SU-DHL-6 (cell line): ENCODE results near the gene TMEM235.

ENCODE experiments used
- EZH2phosphoT487 ChIP-seq: fragments of 200-600 bp; sonication (generic), shearing (Covaris generic); conservative IDR thresholded peaks from 2 replicates; pipeline ENCODE4 v1.6.1; 2018; ENCODE audit warnings: mild to moderate bottlenecking, antibody characterized with exemption, low read length, moderate library complexity, mixed read lengths
- TF ChIP-seq, protein P1 (sequence below): fragments of 200-600 bp; sonication (generic); IDR thresholded peaks from one replicate; pipeline ENCODE4 v1.5.1; 2017; ENCODE audit warnings: antibody characterized with exemption, mild to moderate bottlenecking, low read length, moderate library complexity; ENCODE audit not compliant: insufficient read depth, poor library complexity, severe bottlenecking

DNA sequence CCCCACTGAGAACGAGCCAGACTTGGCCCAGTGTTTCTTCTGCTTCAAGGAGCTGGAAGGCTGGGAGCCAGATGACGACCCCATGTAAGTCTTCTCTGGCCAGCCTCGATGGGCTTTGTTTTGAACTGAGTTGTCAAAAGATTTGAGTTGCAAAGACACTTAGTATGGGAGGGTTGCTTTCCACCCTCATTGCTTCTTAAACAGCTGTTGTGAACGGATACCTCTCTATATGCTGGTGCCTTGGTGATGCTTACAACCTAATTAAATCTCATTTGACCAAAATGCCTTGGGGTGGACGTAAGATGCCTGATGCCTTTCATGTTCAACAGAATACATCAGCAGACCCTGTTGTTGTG is 16.7 kb upstream of the TMEM235 start:
- TF ChIP-seq, protein P1, sequence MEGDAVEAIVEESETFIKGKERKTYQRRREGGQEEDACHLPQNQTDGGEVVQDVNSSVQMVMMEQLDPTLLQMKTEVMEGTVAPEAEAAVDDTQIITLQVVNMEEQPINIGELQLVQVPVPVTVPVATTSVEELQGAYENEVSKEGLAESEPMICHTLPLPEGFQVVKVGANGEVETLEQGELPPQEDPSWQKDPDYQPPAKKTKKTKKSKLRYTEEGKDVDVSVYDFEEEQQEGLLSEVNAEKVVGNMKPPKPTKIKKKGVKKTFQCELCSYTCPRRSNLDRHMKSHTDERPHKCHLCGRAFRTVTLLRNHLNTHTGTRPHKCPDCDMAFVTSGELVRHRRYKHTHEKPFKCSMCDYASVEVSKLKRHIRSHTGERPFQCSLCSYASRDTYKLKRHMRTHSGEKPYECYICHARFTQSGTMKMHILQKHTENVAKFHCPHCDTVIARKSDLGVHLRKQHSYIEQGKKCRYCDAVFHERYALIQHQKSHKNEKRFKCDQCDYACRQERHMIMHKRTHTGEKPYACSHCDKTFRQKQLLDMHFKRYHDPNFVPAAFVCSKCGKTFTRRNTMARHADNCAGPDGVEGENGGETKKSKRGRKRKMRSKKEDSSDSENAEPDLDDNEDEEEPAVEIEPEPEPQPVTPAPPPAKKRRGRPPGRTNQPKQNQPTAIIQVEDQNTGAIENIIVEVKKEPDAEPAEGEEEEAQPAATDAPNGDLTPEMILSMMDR: no peak
- TF ChIP-seq EZH2phosphoT487: no peak
